Measurements from ENCODE around the gene ATG4B.
"Not testable (repeated sequence)": the region's sequence is repeated elsewhere in the genome, so short reads cannot be mapped to it uniquely, and the experiment has no call there.

The ATG4B gene

DNA sequence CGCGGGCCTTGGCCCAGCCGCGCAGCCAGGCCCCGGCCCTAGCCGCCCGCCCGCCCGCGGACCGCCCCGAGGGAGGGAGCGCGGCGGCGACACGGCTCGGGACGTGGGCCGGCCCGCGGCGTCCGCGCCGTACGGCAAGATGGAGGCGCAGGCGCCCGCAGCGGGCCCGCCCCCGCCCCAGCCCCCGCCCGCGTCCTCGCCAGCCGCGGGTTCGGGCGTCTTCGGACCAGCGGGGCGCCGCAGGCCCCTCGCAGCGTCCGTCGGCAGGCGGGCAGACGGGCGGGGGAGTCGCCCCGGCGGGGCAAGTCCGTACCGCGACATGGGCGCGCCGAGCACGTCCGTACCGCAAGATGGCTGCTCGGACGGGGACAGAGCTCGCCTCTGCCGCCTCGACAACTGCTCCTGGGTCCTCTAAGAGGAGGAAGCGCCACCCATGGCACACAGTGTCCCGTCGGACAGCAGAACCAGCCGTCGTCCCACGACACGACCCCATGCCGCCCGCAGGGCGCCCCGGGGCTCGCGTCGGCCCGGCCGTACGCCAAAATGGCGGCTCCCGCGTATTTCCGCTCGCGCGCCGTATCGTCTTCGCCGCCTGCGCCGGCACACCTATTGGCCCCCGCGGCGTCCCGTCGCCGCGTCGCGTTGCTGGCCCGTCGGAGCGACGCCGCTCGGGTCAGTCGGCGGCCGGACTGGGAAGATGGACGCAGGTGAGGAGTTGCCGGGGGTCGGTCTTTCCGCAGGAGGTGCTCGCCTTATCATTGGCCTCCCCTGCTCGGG lies at the start of gene ATG4B, which contains the start of gene THAP4:
ATG4B (plus strand) TSS at position 676 of the 777 bp plus-strand sequence; CDS start at position 698, 22 bp downstream.
THAP4 (minus strand) TSS at position 141 of the 777 bp plus-strand sequence. CDS start 141 bp downstream, outside the sequence.
- H3K36me3 ChIP-seq (ENCODE audit: insufficient read depth, low read length) = peaks cover 43% of the 10 kb centered on the region

DNA sequence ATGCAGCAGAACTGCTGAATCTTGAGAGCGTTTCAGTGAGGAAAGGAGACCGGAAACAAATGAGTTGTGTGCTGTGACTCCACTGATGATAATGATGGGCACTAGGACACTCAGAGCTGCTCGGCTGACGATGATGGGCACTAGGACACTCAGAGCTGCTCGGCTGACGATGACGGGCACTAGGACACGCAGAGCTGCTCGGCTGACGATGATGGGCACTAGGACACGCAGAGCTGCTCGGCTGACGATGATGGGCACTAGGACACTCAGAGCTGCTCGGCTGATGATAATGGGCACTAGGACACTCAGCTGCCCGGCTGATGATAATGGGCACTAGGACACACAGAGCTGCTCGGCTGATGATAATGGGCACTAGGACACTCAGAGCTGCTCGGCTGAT lies 47.6 kb upstream of the ATG4B start:
- not testable (repeated sequence) for H3K4me2 ChIP-seq (ENCODE audit: low read length); H3F3A ChIP-seq (ENCODE audit: insufficient read depth, low read length); H3K4me1 ChIP-seq (ENCODE audit: insufficient read depth, low read length, severe bottlenecking); H3K79me2 ChIP-seq (ENCODE audit: insufficient read depth, low read length); H3K27me3 ChIP-seq (ENCODE audit: insufficient read depth, low read length); H3K9me2 ChIP-seq (ENCODE audit: low read depth, low read length); H3K9ac ChIP-seq (ENCODE audit: low read length); H3K4me3 ChIP-seq (ENCODE audit: low read depth, low read length, poor library complexity, severe bottlenecking); H2AFZ ChIP-seq (ENCODE audit: low read length); H3K27ac ChIP-seq (ENCODE audit: low read depth, low read length, poor library complexity, severe bottlenecking); H4K20me1 ChIP-seq (ENCODE audit: insufficient read depth, low read length)
- peaks cover 19% of the 10 kb centered on the region for H3K9me3 ChIP-seq (ENCODE audit: low read length)
- H3K36me3 ChIP-seq (ENCODE audit: insufficient read depth, low read length) = peaks cover 50% of the 10 kb centered on the region

More for the DNA sequence above, at the start of gene ATG4B, which contains the start of gene THAP4:
- peaks cover 23% of the 10 kb centered on the region for H3K4me1 ChIP-seq (ENCODE audit: insufficient read depth, low read length, severe bottlenecking)
- peak within 1 kb of the TSS; percentile 85 for H3K4me2 ChIP-seq (ENCODE audit: low read length)
- no peaks in the 10 kb centered on the region for H4K20me1 ChIP-seq (ENCODE audit: insufficient read depth, low read length)
- H3F3A ChIP-seq (ENCODE audit: insufficient read depth, low read length) = no peaks in the 10 kb centered on the region
- H3K9me3 ChIP-seq (ENCODE audit: low read length) = peaks cover 15% of the 10 kb centered on the region
- H3K9ac ChIP-seq (ENCODE audit: low read length) = peak within 1 kb of the TSS; percentile 85
- TF ChIP-seq CTCF (IDR thresholded peaks at IDR 0.05; ENCODE audit: low read length) (no peak), EZH2 (IDR thresholded peaks at IDR 0.05; ENCODE audit: borderline replicate concordance, low read length) (no peak)
- no peaks in the 10 kb centered on the region for H3K9me2 ChIP-seq (ENCODE audit: low read depth, low read length)
- peak within 1 kb of the TSS; percentile 72 for H3K4me3 ChIP-seq (ENCODE audit: low read depth, low read length, poor library complexity, severe bottlenecking)
- H3K79me2 ChIP-seq (ENCODE audit: insufficient read depth, low read length) = peaks cover 57% of the 10 kb centered on the region
- H3K27me3 ChIP-seq (ENCODE audit: insufficient read depth, low read length) = no peaks in the 10 kb centered on the region
- no peak within 1 kb of the TSS for H2AFZ ChIP-seq (ENCODE audit: low read length)
- peak within 1 kb of the TSS; percentile 67 for H3K27ac ChIP-seq (ENCODE audit: low read depth, low read length, poor library complexity, severe bottlenecking)

DNA sequence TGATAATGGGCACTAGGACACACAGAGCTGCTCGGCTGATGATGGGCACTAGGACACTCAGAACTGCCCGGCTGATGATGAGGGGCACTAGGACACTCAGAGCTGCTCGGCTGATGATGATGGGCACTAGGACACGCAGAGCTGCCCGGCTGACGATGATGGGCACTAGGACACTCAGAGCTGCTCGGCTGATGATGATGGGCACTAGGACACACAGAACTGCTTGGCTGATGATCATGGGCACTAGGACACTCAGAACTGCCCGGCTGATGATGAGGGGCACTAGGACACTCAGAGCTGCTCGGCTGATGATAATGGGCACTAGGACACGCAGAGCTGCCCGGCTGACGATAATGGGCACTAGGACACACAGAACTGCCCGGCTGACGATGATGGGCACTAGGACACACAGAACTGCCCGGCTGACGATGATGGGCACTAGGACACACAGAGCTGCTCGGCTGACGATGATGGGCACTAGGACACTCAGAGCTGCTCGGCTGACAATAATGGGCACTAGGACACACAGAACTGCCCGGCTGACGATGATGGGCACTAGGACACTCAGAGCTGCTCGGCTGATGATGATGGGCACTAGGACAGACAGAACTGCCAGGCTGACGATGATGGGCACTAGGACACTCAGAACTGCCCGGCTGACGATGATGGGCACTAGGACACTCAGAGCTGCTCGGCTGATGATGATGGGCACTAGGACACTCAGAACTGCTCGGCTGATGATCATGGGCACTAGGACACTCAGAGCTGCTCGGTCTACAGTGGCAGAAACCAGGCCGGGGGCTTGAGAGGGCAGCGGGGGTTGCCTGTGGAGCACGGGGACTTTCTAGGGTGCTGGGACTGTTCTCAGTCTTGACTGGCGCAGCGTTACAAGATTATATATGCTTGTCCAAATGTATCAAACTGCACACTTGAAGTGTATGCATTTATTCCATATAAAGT lies 46.7 kb upstream of the ATG4B start:
- peaks cover 43% of the 10 kb centered on the region for H3K36me3 ChIP-seq (ENCODE audit: insufficient read depth, low read length)
- not testable (repeated sequence) for H3K27ac ChIP-seq (ENCODE audit: low read depth, low read length, poor library complexity, severe bottlenecking); H3K9ac ChIP-seq (ENCODE audit: low read length); H3K4me2 ChIP-seq (ENCODE audit: low read length); H4K20me1 ChIP-seq (ENCODE audit: insufficient read depth, low read length); H3F3A ChIP-seq (ENCODE audit: insufficient read depth, low read length); H3K79me2 ChIP-seq (ENCODE audit: insufficient read depth, low read length); H3K4me3 ChIP-seq (ENCODE audit: low read depth, low read length, poor library complexity, severe bottlenecking); H3K27me3 ChIP-seq (ENCODE audit: insufficient read depth, low read length); H2AFZ ChIP-seq (ENCODE audit: low read length); H3K4me1 ChIP-seq (ENCODE audit: insufficient read depth, low read length, severe bottlenecking); H3K9me2 ChIP-seq (ENCODE audit: low read depth, low read length)
- peaks cover 12% of the 10 kb centered on the region for H3K9me3 ChIP-seq (ENCODE audit: low read length)
